ENCODE results near the gene TIFAB. TPM values are rescaled to one million over a fixed set of nuclear protein-coding genes. Genes with fewer than 3 reads are reported as not detected.
"Not testable (repeated sequence)": the region's sequence is repeated elsewhere in the genome, so short reads cannot be mapped to it uniquely, and the experiment has no call there.

The TIFAB gene, protein sequence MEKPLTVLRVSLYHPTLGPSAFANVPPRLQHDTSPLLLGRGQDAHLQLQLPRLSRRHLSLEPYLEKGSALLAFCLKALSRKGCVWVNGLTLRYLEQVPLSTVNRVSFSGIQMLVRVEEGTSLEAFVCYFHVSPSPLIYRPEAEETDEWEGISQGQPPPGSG
- under 1 TPM; 0.04 to 0.23 (median 0.16) TPM for polyA plus RNA-seq (ENCODE audit: insufficient read length in 3 of 3)
- long read RNA-seq, donor 1, full-length matches to known transcripts = 1 of 1 reads
- long read RNA-seq, donor 1, partial matches to known transcripts = 0 of 1 reads
- long read RNA-seq, donor 1, other reads (novel, unspliced or antisense) = 0 of 1 reads
- long read RNA-seq, donor 2 = 0 reads
- long read RNA-seq, donor 3 = 0 reads
- long read RNA-seq, donor 4 = 0 reads
- long read RNA-seq, donor 5 = 0 reads
- long read RNA-seq, donor 6 = 0 reads
- long read RNA-seq, donor 7 = 0 reads
- long read RNA-seq, donor 8 = 0 reads
- long read RNA-seq, donor 9 = 0 reads
- long read RNA-seq, donor 10 = 0 reads
- long read RNA-seq, donor 11 = 0 reads
- long read RNA-seq, donor 12 = 0 reads
- long read RNA-seq, donor 13 = 0 reads
- long read RNA-seq, donor 14, full-length matches to known transcripts = 1 of 1 reads
- long read RNA-seq, donor 14, partial matches to known transcripts = 0 of 1 reads
- long read RNA-seq, donor 14, other reads (novel, unspliced or antisense) = 0 of 1 reads
- long read RNA-seq, donor 15, full-length matches to known transcripts = 2 of 2 reads
- long read RNA-seq, donor 15, partial matches to known transcripts = 0 of 2 reads
- long read RNA-seq, donor 15, other reads (novel, unspliced or antisense) = 0 of 2 reads
- long read RNA-seq, donor 16 = 0 reads

DNA sequence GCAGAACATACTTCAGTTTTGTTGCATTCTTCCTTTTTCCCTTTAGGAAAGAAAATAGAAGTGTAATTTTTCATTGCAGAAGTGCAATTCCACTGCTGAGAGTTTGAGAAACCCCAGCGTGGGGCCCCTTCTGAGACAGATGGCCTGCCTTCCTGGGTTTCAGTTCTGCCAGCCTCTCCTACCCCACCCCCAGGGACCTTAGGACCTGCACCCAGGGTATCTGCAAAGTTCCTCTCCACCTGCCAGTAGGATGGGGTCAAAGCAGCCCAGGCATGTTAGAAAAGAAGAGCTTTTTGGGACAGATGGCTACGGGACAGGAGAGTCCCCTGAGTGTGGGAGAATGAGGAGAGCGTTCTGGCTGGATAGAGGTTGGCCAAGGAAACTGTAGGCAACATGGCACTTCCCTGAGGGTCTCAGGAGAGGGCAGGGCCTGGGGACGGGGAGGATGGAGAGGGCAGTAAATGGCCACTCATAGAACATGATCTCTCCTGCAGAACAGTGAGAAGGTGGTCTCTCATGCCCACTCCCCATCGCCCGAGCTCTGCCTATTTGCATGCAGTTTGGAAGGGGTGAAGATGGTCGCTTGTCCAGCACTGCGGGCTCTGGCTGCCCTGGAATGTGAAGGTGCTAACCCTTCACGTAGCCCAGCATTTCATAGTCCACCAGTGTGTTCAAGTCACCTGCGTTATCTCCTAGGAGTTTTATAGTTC is at the start of gene TIFAB:
TSS of gene TIFAB (minus strand) at position 31 of the 710 bp plus-strand sequence. CDS start 2,412 bp downstream, outside the sequence.
- no peak for DNase-seq

DNA sequence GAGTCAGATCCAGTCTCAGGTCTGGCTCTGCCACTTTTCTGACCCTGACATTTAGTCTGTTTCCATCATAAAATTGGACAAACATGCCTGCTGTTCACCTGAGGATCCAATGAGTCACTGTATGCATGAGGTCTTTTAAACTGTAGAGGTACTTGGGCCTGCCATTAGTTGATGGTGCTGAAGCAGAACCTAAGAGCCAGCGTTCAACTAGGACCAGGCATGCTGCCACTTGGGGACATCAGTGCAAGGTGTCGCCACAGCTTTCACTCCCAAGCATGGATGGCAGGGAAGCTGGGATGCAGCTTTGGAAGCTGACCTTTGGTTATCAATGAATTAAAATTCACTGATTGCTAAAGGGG is 46.5 kb upstream of the TIFAB start:
- DNase-seq = no peak

DNA sequence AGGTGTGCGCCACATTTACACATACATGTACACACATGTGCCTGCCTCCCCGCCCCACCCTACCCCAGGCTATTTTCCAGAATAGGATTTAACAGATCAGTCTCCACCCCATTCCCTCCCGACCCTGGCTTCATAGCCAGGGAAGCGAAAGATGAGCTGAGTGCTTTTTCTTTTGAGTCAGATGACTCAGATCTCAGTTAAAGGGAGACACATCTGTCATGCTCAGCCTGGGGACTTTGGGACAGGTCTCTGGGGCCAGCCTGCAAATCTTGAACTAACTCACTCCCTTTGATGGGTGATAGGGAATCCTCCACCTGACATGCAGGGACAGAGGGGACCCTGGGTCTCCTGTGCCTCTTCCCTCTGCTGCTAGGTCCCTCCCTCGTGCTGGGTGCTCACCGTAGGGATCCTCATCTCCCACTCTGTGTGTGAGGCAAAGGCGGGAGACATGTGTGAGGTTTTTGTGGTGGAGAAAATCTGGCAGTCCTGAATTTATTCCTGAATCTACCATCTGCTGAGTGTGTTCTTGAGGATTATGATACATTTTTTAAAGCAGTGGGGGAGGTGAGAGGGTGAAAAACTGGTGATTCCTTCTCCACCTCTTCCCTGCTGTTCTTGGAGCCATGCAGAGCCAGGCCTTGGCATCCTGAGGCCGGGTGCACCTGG is 46.0 kb upstream of the TIFAB start:
- DNase-seq = no peak

DNA sequence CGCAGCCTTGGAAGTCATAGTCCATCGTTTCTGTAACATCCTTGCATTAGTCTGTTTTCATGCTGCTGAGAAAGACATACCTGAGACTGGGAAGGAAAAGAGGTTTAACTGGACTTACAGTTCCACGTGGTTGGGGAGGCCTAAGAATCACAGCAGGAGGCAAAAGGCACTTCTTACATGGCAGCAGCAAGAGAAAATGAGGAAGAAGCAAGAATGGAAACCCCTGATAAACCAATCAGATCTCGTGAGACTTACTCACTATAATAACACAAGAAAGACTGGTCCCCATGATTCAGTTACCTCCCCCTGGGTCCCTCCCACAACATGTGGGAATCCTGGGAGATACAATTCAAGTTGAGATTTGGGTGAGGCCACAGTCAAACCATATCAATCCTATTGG is 43.4 kb upstream of the TIFAB start:
- not testable (repeated sequence) for DNase-seq

DNA sequence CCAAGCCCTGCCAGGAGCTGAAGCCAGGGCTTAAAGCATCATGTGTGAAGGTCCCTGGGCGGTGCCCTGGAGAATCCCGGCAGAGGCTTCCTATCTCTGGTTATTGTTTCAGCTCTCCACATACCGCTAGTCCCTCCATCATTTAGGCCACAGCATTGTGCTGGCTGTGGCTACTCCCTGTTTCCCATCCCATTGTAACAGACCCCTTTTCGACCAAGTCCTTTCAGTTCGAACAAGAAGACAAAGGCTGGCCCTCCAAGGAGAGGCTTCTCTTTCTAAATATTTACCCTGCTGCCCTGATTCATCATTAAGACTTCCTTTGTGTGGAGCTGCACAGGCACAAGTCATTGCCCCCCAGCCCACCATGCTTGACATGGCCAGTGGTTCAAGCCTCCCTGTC is 42.0 kb upstream of the TIFAB start:
- no peak for DNase-seq

DNA sequence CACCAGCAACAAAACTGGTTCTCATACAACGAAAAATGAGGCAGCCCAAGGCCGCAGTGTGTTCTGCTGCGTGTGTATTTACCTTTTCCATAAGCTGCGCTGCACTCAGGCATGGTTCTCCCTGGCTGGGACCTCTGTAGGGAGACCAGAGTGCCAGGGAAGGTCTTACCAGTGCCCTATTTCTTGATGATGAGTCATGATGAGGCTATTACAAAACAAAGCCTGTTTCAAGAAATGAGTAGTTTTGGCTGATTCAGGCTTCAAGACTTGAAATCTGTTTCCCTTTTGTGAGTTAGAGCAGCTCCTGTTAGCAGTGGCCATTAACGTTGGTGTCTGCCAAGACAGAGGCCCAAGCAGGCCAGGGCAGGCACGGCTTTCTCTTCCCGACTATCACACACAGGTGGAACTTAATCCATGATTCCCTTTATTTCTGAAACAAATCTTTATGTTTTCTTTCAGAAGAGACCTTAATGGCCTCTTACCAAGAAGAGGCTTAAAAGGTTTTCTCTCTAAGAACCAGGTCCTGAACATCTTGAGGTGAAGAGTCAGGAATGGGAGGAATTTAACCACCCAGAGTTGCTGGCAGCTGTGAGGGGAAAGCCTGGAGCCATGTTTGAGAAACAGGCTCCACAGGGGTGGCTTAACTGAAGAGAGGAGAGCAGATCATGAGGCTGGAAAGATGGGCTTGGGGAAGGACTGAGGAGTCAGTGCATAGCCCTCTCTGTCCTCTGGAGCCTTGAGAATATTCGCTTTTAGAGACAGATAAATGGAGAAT is 41.4 kb upstream of the TIFAB start:
- DNase-seq = no peak

DNA sequence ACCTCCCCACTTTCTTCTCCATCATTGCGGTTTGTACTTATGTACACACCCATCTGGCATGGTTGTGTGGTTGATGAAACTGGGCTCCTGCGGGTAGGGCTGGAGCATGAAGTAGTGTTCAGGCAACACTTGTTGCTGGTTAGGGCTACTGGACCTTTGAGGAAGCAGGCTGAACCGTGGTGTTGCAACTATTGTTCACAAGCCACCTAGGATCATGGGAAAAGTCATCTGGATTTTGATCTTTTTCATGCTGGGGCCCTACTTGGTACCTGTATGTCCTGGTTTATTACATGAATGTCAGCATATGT is 40.1 kb upstream of the TIFAB start:
- DNase-seq = no peak

DNA sequence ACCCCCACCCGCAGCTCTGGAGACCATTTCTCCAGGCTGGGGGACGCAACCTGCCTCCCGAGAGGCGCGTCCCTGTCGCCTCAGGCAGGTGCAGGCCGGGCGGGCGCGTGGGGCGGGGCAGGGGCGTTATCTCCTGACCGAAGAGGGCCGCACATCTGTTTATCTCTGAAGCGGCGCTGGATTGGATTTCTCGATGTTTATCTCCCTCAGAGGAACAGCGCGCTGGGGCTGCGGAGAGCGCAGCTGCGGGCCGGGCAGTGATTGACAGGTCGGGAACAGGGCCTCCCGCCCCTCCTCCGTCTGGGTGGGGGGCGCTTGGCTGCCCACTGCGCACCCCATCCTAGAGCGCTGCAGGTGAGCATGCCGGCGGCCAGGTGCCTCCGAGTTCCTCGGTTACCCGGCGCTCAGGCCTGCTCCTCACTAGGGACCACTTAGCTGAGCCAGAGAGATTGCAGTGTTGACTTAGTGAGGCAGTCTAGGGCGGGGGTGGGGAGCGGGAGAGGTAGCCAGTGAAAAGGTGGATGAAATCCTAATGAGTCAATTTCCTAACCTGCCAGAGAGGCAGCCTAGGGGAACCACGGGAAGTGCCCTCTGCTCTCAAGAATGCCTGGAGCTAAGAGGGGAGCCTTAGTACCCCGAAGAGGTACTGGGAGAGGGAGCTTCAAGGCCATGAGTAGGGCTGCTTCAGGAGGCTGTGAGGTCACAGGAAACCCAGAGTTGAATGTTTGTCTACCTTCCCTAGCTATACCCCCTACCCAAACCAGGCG is 39.6 kb upstream of the TIFAB start:
- no peak for DNase-seq

DNA sequence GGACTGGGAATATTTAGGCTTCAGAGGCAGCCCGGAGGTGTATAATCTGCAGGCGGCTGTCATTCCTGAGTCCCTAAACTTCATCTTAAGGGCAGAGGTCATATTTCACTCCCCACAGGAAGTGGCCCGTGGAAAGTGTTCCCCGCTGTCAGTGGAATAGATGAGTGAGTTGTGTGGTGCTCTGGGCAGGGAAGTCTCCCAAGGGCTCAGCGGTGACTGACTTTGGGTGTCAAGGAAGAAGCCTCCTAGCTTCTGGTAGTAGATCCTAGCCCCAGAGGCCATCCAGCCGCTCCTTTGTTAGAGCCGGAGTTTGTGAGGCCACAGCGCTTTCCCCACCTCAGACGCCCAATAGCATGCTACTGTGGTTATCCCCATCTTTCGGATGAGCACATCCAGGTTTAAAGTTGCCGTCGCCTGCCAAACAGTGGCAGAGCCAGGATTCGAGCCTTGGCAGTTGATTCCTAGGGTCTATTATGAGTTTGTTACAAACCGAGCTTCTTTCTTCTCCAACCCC is 38.9 kb upstream of the TIFAB start:
- no peak for DNase-seq

DNA sequence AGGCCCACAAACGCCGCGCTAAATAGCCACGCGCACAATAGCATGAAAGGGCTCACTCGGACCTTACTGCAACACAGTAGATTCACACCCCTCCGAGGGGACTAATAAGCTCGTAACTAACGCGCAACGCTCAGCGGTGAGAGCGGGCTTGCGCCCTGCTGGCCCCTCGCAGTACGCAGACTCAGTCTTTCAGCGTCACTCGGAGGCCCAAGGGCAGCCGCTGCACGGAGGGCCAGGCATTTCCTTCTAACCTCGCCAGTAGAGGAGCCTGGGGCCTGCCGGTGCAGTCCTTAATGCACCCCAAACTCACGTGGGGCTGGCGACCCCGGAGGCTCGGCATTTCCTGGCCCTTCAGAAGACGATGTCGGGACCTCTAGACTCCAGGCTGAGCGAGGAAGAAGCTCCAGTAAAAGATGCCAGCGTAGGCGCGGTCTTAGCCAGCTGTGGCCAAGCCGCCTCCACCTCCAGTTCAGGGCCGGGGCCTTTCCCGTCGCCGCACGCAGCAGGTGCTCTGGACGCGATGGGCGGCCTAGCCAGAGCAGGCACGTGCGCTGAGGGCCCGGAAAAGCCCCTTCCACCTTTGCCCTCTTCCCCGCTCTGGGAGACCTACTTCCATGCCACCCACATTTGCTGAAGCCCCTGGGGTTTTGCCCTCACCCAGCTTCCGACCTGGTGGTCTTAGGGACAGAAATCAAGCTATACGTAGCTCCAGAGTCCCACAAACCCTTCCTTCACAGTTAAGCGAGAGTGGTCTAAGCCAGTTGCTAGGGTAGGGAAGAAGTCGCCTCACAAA is 38.3 kb upstream of the TIFAB start:
- DNase-seq = no peak

DNA sequence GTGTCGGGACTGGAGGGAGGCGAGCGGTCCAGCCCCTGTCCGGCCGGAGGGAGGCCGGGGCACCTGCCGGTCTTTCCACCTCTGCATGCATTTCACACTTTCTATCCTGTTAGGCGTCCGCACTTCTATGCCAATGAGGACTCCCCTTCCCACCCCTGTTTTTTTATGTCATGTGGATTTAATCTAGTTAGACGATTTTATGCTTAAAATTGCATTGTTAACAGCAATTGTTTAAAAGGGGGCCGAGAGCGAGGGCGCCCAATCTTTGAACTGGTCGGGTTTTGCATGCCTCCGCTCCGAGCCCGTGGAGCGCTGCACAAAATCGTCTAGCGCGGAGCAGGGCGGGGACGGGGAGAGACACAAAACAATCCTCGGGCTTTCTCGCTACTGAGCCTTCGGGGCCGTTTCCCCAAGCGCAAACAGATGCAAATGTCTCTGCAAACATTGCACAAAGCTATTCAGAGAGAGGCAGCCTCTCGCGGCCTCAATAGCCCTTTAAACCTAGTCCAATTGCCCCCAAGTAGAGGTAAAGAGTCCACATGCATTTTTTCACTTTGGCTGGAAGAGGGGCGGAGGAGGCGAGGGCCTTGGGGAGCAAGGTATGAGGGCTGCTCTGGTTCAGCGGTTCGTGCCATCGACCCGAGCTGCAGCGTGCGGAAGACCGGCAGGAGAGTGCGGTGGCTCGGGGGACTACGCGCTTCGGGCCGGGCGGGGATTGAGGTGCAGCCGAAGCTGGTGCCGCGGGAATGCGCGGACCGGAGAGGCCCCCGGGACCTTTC is 37.5 kb upstream of the TIFAB start:
- DNase-seq = no peak

DNA sequence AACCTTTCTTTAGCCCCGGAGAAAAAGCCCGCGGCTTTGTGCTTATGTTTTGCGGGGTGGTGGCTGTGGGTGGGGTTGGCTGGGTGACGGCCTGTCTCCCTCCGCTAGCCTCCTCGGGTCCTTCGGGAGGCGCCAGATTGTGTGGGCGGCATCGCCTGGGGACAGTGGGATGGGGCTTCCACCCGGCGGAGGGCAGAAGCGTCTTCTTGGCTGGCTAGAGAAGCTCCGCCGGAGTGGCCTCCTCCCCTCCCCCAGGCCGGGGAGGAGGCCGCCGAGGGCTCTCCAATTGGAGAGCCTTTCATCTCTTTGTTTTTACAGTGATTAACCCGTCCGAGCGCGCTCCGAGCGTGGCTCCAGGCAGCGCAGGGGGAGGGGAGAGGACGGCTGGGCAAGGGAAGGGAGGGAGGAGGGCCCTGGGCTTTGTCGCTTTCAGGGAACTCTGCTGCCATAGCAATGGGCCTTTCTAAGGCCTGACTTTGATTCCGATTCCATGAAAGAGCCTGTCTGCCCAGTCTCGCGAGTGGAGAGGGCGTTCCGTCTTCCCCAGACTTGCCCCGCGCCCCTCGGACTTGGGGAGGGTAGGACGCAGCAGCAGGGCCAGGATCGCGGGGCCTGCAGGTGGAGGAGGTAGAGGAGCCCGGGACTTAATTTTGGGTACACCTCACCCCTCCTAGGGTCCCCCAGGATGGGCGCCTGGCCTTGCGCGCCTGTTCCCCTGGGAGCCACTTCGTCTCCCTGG is 36.7 kb upstream of the TIFAB start:
- DNase-seq = peak; percentile 79

DNA sequence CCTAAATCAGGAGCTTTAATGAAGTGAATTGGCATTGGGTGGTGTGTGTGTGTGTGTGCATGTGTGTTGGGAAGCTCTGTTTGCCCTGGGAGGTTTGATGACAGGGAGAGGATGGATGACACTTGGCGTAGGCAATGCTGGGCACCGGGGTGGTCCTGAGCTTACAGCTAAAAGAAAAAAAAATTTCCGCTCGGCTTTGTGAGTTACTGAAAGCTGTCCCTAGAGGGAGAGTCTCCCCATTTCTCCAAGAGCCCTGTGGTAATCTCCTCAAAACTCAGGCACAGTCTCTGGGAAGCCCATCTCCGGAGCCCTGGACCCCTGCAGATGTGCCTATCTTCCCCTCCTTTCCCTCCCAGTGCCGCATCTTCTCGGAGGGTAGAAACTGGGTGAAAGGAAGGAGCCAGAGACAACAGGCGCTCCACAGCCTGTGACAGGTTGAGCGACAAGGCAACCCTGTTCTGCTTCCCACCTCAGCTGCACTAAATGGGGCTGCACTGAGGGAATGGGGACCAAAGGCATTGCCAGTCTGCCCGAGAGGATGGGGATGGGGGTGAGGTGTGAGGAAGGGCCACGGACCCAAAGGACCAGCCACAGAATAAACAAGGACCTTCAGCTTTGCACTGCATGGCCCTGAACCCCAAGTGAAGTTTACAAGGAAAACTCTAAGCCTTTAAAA is 35.8 kb upstream of the TIFAB start:
- DNase-seq = no peak

DNA sequence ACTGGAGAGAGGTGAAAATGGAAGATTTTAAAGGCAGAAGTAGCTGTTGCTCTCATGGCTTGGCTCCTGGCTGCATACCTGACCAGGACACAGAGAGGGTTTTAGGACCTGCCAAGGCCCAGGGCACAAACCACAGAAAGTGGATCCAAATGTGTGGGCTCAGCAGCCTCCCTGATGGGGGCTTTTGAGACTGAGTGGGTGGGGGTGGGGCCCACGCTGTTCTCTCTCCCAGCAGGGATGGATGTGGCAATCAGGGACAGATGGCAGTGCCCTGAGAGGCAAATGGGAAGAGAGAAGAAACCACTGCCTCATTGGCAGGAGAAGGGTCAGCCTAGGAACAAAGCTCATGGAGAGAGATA is 34.9 kb upstream of the TIFAB start:
- no peak for DNase-seq

DNA sequence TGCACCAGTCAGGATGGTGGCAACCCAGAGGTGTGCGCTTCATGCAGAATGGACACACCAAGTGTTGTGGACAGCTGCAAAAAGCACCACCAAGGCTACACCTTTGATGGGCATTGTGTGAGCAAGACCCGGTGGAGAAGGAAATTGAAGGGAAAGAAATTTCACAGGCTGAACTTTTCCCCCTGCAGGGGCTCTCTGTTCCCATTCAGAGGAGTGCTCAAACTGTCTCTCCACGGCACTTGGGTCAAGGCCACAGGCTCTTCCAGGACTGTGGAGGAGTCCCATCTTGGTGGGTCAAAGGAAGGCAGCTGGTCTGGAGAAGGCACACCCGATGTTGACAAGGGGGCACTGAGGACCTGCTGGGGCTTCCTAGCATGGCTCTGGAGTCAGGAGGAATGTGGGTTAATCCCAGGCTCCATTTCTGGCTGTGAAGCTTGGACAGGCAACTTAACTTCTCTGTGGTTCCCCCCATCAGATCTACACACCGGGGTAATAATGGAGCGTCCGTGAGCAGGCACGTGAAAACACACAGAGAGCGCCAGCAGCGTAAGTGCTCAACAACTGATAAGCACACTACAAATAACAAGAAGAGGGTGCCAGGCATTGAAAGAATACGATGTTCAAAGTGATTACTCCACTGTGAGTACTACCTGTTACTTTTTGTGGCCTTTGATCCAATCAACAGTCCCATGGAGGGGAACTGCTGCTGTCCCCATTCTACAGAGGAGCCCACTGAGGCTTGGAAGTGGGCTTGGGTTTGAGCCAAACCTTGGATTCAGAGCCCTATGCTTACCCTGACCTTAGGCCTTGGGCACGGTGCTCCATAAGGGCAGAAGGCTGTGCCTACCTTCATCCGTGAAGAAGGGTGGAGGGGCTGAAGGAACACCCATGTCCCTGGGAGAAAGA is 34.2 kb upstream of the TIFAB start:
- no peak for DNase-seq

DNA sequence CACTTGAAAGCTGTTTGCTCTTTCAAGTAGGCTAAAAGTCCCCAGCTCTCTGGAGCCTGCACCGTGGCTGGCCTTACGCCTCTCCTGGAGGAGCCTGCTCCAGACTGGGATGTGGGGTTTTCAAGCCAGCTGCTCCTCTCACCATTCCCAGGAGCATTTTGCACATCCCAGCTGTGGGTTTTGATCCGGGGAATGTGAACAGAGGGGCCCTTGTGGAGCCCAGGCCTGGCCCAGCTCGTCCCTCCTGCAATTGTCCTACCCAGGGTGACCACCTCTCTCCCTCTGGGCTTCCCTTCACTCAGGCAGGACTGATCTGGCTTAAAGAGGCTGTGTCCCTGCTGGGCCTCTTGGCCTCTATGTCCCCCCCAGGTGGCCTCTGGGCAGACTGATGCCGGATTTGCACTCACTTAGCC is 32.5 kb upstream of the TIFAB start:
- no peak for DNase-seq
